GM19328 (cell line): ENCODE data around the gene CGN.

Experiments used
- ATAC-seq: cut with Tn5 transposase; IDR thresholded peaks from one replicate; pipeline ENCODE4 v1.9.1; 2021; ENCODE audit warnings: mild to moderate bottlenecking, moderate library complexity; ENCODE audit not compliant: unreplicated experiment

Gene CGN

GRCh38 chr1:151501474-151501873, 9.7 kb upstream of the CGN start:
- no peak for ATAC-seq

DNA sequence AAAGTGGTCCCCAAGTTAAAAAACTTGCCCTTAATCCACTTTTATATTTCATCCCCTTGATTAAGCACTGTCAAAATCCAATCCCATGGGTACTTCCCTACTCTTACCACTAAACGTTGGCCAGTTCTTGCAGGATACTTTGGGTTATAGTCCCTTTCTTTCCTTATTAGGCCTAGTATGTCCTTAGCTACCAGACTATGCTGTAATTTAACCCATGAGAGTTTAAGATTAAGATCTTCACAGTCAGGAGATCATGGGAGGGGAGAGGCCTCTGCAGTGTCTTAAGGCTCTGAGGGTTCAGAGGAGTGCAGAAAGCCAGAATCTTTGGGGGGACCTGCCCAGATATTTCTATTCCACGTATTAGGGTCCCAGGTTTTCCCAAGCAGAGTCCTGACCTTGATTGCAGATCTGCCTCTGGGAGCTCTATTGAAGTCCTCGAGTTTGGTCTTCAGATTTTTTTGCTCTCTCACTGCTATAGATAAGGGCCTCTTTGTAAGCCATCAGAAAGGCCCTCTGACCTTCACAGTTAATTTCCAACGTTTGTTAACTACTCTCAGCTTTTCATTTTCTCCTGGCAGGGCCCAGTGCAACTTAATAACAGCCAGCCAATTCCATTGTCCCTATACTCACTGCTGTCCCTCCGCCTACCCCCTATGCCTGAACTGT, 9.0 kb upstream of the CGN start:
- no peak for ATAC-seq

GRCh38 chr1:151502859-151503780, 8.1 kb upstream of the CGN start:
- no peak for ATAC-seq

DNA sequence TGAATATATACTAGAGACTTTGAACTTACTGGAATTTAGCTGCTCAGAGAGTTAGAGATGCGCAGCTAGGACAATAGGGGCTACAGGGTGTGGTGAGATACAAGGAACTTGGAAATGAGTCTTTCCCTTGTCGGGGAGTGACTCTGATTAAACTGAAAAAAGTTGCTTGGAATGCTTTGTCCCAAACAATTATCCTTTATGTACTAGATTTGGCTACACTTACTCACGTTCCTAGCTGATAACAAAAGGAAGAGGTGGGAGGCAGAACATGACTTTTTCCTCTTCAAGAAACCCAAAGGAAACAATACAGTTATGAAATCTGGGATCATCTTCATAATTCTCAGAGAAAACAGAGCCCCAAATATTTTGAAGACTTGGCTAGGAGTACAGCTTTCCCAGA, 6.9 kb upstream of the CGN start:
- ATAC-seq, result no peak

DNA sequence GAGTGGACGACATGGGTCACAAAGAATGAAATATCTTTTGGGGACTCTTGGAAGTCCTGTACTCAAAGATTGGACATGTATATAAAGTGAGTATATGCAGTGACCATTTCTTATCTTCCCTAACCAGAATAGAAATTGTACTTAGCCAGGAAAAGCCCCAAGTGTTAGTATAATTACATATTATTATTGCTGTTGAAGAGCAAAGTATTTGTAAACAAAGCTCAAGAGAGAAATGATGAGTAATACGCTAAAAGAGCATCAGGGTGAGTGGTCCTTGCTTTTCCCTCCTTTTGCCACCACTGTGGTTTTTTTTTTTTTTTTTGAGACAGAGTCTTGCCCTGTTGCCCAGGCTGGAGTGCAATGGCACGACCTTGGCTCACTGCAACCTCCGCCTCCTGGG, 6.4 kb upstream of the CGN start:
- no peak for ATAC-seq

DNA sequence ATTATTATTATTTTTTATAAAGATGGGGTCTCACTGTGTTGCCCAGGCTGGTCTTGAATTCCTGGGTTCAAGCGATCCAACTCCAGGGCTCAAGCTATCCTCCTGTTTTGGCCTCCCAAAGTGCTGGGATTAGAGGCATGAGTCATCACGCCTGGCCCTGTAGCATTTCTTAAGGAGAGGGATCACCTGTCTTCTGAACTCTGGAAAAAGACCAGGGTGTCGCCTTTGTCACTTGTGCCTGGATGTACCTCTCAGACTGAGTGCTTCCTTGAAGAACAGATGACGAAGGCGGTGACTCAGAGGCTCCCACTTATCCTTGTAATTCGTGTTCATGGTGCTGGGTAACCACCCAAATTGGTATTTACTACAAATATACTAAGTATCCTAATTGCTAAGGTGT, 2.4 kb upstream of the CGN start:
- ATAC-seq, result no peak

- no peak for ATAC-seq
Measured at GRCh38 chr1:151509350-151510019, 1.7 kb upstream of the CGN start.

- no peak for ATAC-seq
Measured at GRCh38 chr1:151510020-151510405, 1.2 kb upstream of the CGN start.

DNA sequence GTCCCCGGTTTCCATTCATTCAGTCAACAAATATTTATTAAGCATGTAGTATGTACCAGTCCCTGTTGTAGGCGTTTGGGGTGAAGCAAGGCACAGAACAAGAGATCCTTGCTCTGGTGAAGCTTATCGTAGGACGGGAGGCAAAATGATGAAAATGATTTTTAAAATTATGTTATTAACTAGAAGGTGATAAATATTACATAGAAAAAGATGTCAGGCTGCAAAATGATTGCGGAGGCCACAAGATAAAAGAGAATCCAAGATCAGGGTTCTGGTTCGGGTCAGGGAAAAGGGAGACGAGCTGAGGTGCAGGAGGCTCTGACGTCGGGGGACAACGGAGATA, 602 bp upstream of the CGN start:
- no peak for ATAC-seq

- ATAC-seq, result peak; percentile 26
Measured at GRCh38 chr1:151511636-151512215, 539 bp downstream of the CGN start.

- no peak for ATAC-seq
Measured at GRCh38 chr1:151512326-151512725, 1.1 kb downstream of the CGN start.

- ATAC-seq, result no peak
Measured at GRCh38 chr1:151512801-151513625, 1.8 kb downstream of the CGN start.

DNA sequence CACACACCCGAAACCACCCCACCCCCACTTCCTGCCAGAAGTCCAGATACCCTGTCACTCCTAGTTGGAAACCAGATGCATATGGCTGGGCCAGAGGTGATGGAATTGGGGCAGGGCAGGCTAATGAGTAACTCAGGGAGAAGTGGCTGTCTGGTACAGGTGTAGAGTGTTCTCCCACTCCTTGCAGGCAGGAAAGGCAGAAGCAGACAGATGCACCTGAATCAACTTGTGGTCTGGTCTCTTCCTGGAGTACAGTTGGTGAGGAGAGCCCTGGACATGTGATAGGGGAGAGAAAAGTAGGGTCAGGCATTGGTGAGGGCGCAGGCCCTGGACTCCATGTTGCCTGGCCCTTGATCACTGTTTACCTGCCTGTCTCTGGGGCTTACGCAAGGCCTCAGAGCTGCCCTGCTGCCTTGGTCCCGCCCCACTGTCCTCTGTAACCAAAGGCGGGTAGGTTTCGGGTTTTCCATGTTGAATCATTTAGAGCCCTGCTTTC, 2.5 kb downstream of the CGN start:
- no peak for ATAC-seq

GRCh38 chr1:151514366-151514765, 3.2 kb downstream of the CGN start:
- ATAC-seq, result no peak

DNA sequence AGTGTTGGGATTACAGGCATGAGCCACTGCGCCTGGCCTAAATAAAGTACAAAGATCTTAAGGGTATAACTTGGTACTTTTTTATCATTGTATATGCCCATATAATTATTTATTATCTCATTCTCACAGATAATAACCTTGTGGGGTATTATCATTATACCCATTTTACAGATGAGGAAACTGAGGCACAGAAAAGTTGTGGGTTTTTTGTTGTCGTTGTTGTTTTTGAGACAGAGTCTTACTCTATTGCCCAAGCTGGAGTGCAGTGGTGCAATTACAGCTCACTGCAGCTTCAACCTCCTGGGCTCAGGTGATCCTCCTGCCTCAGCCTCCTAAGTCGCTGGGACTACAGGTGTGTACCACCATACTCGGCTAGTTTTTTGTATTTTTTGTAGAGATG, 4.1 kb downstream of the CGN start:
- no peak for ATAC-seq

GRCh38 chr1:151516031-151516511, 4.9 kb downstream of the CGN start:
- no peak for ATAC-seq

- no peak for ATAC-seq
Measured at GRCh38 chr1:151518431-151518830, 7.2 kb downstream of the CGN start.

DNA sequence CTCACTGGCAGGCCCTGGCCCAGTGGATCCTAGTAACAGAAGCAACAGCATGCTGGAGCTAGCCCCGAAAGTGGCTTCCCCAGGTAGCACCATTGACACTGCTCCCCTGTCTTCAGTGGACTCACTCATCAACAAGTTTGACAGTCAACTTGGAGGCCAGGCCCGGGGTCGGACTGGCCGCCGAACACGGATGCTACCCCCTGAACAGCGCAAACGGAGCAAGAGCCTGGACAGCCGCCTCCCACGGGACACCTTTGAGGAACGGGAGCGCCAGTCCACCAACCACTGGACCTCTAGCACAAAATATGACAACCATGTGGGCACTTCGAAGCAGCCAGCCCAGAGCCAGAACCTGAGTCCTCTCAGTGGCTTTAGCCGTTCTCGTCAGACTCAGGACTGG, 7.7 kb downstream of the CGN start:
- no peak for ATAC-seq

DNA sequence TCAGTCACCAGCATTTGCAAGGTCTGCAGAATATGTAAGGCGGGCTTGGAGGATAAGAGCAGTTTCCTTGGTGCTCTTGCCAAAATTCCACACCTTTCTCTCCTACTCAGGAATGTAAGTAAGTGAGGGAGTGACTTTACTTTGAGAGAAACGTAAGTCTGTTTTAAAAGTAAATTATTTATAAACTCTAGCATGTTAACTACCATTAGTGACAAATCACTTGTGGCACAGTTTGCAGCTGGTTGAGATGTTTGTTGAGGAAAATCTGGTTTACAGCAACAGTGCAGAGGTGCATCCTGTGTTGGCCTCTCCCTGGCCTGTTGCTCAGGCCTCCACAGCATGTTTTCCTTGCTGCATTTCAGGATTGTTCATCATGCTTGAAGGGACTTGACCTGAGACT, 8.5 kb downstream of the CGN start:
- no peak for ATAC-seq

- no peak for ATAC-seq
Measured at GRCh38 chr1:151520359-151520758, 9.2 kb downstream of the CGN start.
